K562 (cell line): ENCODE results near the gene CPED1.

Experiments used
- HMG20B ChIP-seq: fragments of 250-450 bp; sonication (Bioruptor Pico); IDR thresholded peaks from 2 replicates; pipeline ENCODE4 v1.5.0; 2021; ENCODE audit warnings: mild to moderate bottlenecking
- MAZ ChIP-seq, 2 experiments: fragments of 450-650 bp in 1 of 2; sonication (generic) in 1 of 2; formaldehyde crosslinking; IDR thresholded peaks in 1 of 2; conservative IDR thresholded peaks in 1 of 2; 2 replicates each; pipeline versions ENCODE4 v1.4.0 to v1.5.0; 2020; ENCODE audit warnings: mild to moderate bottlenecking in 1 of 2, missing genetic modification reagents in 1 of 2

GRCh38 chr7:120989257-120990220 lies 1.0 kb downstream of the CPED1 start:
- TF ChIP-seq HMG20B (no peak; the same call in 1 of the 2 replicates), MAZ (CRISPR knock-in tag; conservative IDR thresholded peaks at IDR 0.05 in 1 of 2, IDR thresholded peaks at IDR 0.05 in 1 of 2) (peak; percentile 20 to 47; a peak in 3 of 4 replicates)
